NCI-H524 treated with DMSO at 0.1 percent for 48 hours (cell line): ENCODE data around the gene MICAL1.
"Not testable (repeated sequence)": the region's sequence is repeated elsewhere in the genome, so short reads cannot be mapped to it uniquely, and the experiment has no call there.

Source experiments
- DNase-seq: peaks from one replicate; lab custom pipeline; 2025; lab: John Stamatoyannopoulos, UW

Gene MICAL1

GRCh38 chr6:109477725-109478124 is 22.2 kb upstream of the MICAL1 start:
- DNase-seq, result no peak

DNA sequence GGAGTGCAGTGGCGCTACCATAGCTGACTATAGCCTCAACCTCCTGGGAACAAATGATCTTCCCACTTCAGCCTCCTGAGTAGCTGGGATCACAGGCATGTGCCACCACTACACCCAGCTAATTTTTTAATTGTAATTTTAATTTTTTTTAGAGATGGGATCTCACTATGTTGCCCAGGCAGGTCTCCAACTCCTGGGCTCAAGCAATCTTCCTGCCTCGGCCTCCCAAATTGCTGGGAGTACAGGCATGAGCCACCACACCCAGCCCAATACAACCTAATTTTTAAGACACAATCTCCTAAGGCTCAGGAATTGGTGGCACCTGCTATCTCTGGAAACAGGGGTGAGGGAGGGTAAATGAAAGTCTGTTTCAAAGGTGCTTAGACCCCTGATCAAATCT is 21.6 kb upstream of the MICAL1 start:
- DNase-seq, result no peak

DNA sequence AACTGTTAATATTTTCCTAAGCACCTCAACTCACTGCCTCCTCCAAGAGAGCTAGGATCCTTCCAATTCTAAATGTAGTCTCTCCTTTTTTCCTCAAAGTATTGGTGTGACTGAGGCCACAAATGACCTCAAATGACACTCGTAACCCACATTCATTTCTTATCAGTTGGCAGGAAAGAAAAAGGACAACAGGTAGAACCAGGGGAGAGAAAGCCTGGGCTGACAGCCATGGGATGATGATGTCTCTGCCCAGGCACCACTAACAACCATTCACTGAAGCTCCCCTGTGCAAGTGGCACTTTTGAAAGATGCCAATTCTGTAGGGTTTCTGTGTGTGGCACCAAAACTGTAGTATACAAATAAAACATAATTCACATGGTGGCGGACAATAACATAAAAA is 20.1 kb upstream of the MICAL1 start:
- DNase-seq, result no peak

DNA sequence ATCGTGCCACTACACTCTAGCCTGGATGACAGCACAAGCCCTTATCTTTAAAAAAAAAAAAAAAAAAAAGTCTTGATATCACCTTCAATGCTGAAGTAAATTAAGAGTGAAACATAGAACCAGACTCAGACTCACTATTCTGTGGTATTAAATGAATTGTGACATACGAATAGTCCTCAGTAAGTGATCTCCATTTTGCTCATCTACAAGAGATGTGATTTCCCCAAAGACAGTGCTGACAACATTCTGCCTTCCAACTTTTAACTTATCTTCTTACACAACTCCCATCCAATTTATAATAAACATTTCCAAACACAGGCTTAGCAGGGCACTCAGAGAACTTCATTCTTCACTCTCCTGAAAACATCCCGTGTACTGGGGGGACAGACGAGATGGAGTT is 19.4 kb upstream of the MICAL1 start:
- no peak for DNase-seq

GRCh38 chr6:109473120-109473519 is 17.5 kb upstream of the MICAL1 start:
- DNase-seq, result no peak

DNA sequence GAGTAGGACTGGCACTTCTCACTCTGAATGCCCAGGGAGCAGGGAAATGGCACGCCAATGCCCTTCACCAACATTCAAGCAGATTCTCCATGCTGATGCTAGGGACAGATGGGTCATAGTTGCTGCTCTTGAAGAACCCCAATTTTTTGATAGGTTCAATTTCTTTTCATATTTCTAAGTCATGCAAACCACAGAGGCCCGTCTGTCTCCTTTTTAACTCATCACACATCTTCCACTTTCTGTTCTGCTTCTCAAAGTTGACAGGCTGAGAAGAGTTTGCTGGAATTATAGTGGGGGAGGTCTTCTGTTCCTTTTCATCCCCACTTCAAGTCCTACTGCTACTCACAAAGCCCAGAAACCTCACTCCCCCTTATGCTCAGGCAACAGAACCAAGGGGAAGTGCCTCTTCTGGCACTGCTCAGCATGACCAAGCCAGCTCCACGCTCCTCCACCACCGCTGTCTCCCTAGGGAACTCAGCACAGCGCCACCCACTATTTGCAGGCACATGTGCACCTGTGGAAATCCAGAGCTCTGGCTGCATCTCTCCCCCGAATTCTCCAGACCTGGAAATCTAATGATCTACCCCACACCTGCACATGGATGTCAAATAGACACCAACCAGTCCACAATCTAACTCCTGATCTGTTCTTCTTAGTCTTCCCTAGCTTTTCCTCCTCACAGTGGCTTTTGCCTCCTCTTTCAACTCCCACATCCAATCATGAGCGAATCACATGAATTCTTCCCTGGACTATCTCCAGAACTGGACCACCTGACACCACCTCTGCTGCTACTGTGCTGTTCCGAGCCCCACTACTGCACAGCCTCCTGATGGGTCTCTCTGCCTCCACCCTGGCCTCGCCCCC is 16.8 kb upstream of the MICAL1 start:
- no peak for DNase-seq

DNA sequence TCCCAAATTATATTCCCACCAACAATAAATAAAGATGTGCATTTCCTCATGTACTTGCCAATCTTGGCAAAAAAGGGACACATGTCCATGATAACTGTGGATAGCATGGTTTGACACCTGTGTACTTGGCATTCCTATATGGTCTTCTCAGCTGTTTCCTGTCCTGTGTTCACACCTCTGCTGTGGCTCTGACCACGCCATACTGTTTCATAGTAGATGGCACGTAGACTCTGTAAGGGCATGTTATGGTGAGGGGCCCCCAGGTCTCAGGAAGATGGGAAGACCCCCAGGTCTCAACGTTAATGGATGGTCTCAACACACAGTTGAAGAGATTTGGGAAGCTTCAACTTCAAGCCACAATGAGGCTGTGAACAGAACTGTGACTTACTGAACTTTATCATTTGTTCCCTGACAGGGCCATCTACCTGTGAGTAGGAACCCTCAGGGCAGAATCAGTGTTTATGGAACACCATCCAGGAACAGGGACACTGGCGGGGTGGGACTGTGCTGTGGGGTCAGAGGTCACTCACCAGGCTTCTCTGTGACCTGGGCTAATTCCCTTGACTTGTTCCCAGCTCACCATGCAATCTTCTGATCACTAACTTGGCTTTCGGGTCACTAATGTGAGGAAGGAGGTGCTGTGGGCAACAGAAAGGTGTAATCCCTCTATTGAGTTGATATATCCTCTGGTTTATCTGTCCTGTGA is 15.7 kb upstream of the MICAL1 start:
- no peak for DNase-seq

DNA sequence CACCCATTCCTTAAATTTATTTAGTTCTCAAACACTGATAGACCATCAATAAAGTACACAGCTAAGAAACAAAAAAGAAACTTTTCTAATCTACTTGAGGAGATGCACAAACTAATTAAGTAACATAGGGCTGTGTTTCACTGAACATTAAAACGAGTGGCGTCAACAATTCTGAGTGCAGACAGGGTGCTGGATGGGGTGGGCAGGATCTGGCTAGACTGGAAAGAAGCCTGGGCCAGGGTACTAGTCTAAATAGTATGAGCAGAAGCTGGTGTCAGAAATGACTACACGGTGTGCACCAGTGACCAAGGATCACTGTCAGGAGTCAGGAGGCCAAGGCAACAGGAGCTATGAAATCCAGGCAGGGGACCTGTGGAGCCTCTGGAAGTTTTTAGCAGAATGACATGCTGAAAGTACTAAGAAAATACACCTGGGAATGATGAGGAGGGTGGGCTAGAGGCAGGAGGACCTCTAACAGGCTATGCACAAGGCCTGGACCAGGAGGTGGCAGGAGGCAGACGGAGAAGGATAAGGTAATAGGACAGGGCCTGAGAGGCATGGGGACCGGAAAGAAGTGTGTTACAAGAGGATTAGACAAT is 14.1 kb upstream of the MICAL1 start:
- DNase-seq, result no peak

GRCh38 chr6:109467696-109468095 is 12.1 kb upstream of the MICAL1 start:
- no peak for DNase-seq

- no peak for DNase-seq
These were observed 10.8 kb upstream of the MICAL1 start for GRCh38 chr6:109466212-109466923.

DNA sequence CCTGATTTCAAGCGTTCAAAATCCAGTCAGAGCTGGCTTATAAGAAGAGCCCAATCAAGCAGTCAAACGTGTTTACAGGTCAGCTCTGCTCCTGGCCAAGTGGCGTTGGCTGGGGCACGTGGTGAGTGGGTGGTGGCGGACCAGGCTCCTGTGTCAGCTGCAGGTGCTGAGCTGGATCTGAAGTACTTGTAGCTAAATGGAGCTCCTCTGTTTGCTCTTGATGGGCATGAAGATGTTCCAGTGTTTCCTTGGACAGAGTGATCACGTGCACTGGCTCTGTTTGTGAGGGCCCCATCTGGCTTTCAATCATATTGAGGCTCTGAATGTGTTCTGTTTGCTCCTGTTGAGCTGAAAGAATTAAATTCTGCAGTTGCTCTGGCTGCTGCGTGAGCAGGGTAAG is 10.2 kb upstream of the MICAL1 start:
- DNase-seq, result no peak

- no peak for DNase-seq
These were observed 6.4 kb upstream of the MICAL1 start for GRCh38 chr6:109461733-109462526.

DNA sequence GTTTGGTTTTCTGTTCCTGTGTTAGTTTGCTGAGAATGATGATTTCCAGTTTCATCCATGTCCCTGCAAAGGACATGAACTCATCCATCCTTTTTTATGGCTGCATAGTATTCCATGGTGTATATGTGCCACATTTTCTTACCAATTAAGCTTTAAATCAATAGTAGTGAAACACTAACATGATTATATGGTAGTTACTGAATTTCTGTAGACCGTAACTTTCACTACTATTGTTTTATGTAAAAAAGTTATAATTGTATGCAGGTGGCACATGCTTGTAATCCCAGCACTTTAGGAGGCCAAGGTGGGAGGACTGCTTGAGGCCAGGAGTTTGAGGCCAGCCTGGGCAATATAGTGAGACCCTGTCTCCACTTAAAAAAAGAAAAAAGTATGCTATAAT is 5.6 kb upstream of the MICAL1 start:
- not testable (repeated sequence) for DNase-seq

DNA sequence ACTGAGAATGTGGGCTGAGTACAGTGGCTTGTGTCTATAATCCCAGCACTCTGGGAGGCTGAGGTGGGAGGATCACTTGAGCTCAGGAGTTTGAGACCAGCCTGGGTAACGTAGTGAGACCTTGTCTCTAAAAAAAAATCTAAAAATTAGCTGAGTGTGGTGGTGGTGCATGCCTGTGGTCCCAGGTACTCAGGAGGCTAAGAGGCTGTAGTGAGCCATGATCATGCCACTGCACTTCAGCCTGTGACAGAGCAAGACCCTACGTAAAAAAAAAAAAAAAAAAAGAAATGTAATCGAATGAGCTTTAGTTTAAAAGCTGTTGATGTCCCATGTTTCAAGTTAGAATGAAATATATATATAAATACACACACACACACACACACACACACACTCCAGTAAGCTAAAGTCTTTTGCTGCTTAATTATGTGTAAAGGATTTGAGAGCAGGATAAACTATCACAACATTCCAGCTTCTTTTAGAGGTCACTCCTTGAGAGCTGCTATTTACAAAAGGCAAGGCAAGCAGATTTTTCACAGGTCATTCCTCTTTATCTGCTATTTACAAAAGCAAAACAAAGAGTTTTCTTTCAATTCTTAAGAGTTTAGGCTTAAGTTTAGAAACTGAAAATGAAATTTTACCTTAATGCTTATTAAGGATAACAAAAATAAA is 4.7 kb upstream of the MICAL1 start:
- no peak for DNase-seq

GRCh38 chr6:109458774-109459531 is 3.4 kb upstream of the MICAL1 start:
- DNase-seq, result no peak

GRCh38 chr6:109457562-109457996 is 2.0 kb upstream of the MICAL1 start:
- no peak for DNase-seq

GRCh38 chr6:109456710-109457561 is 1.4 kb upstream of the MICAL1 start:
- DNase-seq, result no peak

- DNase-seq, result no peak
These were observed 575 bp upstream of the MICAL1 start for GRCh38 chr6:109456111-109456583.
